ENCODE measurements around the gene LHFPL6.
"Not testable (repeated sequence)": the region's sequence is repeated elsewhere in the genome, so short reads cannot be mapped to it uniquely, and the experiment has no call there.

The LHFPL6 gene

GRCh38 chr13:39378306-39378705 lies 224.7 kb downstream of the LHFPL6 start:
- no peak for DNase-seq

GRCh38 chr13:39377699-39378098 lies 225.3 kb downstream of the LHFPL6 start:
- DNase-seq = no peak

- DNase-seq = no peak
Measured at GRCh38 chr13:39376076-39376475, 226.9 kb downstream of the LHFPL6 start.

- no peak for DNase-seq
Measured at GRCh38 chr13:39375601-39376000, 227.4 kb downstream of the LHFPL6 start.

GRCh38 chr13:39374741-39375189 lies 228.2 kb downstream of the LHFPL6 start:
- DNase-seq = no peak

- no peak for DNase-seq
Measured at GRCh38 chr13:39373145-39373544, 229.8 kb downstream of the LHFPL6 start.

- DNase-seq = no peak
Measured at GRCh38 chr13:39371706-39372105, 231.3 kb downstream of the LHFPL6 start.

GRCh38 chr13:39370554-39370953 lies 232.4 kb downstream of the LHFPL6 start:
- DNase-seq = no peak

GRCh38 chr13:39370048-39370447 lies 232.9 kb downstream of the LHFPL6 start:
- DNase-seq = no peak

- no peak for DNase-seq
Measured at GRCh38 chr13:39369161-39369890, 233.7 kb downstream of the LHFPL6 start.

GRCh38 chr13:39365879-39366278 lies 237.1 kb downstream of the LHFPL6 start:
- DNase-seq = no peak

GRCh38 chr13:39364947-39365468 lies 238.0 kb downstream of the LHFPL6 start:
- no peak for DNase-seq

- no peak for DNase-seq
Measured at GRCh38 chr13:39363382-39363772, 239.6 kb downstream of the LHFPL6 start.

GRCh38 chr13:39362652-39363381 lies 240.2 kb downstream of the LHFPL6 start:
- DNase-seq = no peak

- no peak for DNase-seq
Measured at GRCh38 chr13:39353988-39354387, 249.0 kb downstream of the LHFPL6 start.

GRCh38 chr13:39350461-39350881 lies 252.5 kb downstream of the LHFPL6 start:
- no peak for DNase-seq

GRCh38 chr13:39349391-39349960 lies 253.5 kb downstream of the LHFPL6 start:
- DNase-seq = no peak

- no peak for DNase-seq
Measured at GRCh38 chr13:39347926-39348901, 254.8 kb downstream of the LHFPL6 start.

GRCh38 chr13:39345982-39346381 lies 257.0 kb downstream of the LHFPL6 start:
- no peak for DNase-seq

GRCh38 chr13:39341251-39341650 lies 261.7 kb downstream of the LHFPL6 start:
- DNase-seq = no peak

GRCh38 chr13:39338114-39338513 lies 264.9 kb downstream of the LHFPL6 start:
- DNase-seq = not testable (repeated sequence)

GRCh38 chr13:39336937-39337336 lies 266.1 kb downstream of the LHFPL6 start:
- no peak for DNase-seq

Measured in activated naive CD4-positive, alpha-beta T cell treated with anti-CD3 and anti-CD28 coated beads, Interleukin-2, amount 50 U/mL, for 16 hours (primary cell).